Activated T-cell treated with anti-CD3 and anti-CD28 coated beads, Interleukin-2, amount 50 U/mL, for 72 hours (primary cell): ENCODE results near the gene RMND5B. TPM values are rescaled to one million over a fixed set of nuclear protein-coding genes. Genes with fewer than 3 reads are reported as not detected.
"Not testable (repeated sequence)": the region's sequence is repeated elsewhere in the genome, so short reads cannot be mapped to it uniquely, and the experiment has no call there.

Source experiments
- ATAC-seq, 2 donors: fragments of 150-1000 bp; cut with Tn5 transposase; replicated peaks in 1 of 2; 2 replicates each; pipeline ENCODE4 v1.10.0; 2021; ENCODE audit warnings: moderate library complexity in 2 of 2, mild to moderate bottlenecking in 1 of 2
- DNase-seq, 2 donors: peaks; one replicate each; pipeline ENCODE4 v3.0.0; 2021 to 2022; ENCODE audit warnings: mixed read lengths in 1 of 2
- H3K27ac Mint-ChIP-seq: one replicate; pipeline ENCODE4 v1.8.0; 2022; ENCODE audit warnings: mild to moderate bottlenecking, moderate library complexity, mixed read lengths
- H3K27me3 Mint-ChIP-seq: one replicate; pipeline ENCODE4 v1.8.0; 2022; ENCODE audit warnings: low read depth, mixed read lengths
- H3K36me3 Mint-ChIP-seq, 2 donors: one replicate each; pipeline ENCODE4 v1.8.0; 2022; ENCODE audit warnings: mixed read lengths in 2 of 2, mild to moderate bottlenecking in 1 of 2; ENCODE audit not compliant: insufficient read depth in 2 of 2
- H3K4me1 Mint-ChIP-seq: one replicate; pipeline ENCODE4 v1.8.0; 2022; ENCODE audit warnings: low read depth, mixed read lengths
- H3K4me3 Mint-ChIP-seq, 2 donors: one replicate each; pipeline ENCODE4 v1.8.0; 2022; ENCODE audit warnings: mild to moderate bottlenecking in 2 of 2, mixed read lengths in 2 of 2, moderate library complexity in 2 of 2
- H3K9me3 Mint-ChIP-seq, 2 donors: one replicate each; pipeline ENCODE4 v1.8.0; 2022; ENCODE audit warnings: mixed read lengths in 2 of 2
- total RNA-seq, 2 donors: library from RNA; stranded (reverse); gene quantifications; one replicate each; pipeline ENCODE4 v1.2.3, GENCODE V29; 2022

The RMND5B gene
- total RNA-seq, 2 donors from 2014 or later, result 21.5 to 24.5 TPM

DNA sequence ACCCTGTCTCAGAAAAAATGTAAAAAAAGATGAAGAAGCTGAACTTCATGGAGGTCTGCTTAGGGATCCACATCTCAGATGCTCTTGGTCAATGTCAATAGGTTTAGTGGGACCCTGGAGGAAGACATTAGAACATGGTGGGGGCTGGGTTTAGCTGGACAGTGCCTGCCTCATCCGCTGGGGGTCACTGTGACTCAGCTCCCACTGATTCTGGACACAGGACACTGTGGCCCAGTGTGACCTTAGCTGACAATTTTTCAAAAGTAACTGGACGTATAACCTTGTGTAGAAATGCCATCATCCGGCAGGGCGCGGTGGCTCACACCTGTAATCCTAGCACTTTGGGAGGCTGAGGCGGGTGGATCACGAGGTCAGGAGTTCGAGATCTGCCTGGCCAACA, 66.2 kb downstream of the RMND5B start:
- peaks cover 15% of the 10 kb centered on the region for H3K4me1 Mint-ChIP-seq
- ATAC-seq, result no peak

DNA sequence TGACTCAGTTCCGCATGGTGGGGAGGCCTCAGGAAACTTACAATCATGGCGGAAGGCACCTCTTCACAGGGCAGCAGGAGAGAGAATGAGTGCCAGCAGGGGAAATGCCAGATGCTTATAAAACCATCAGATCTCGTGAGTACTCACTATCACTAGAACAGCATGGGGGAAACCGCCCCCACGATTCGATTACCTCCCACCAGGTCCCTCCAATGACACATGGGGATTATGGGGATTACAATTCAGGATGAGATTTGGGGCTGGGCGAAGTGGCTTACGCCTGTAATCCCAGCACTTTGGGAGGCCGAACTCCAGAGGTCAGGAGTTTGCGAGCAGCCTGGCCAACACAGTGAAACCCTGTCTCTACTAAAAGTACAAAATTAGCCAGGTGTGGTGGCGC, 67.3 kb downstream of the RMND5B start:
- peaks cover 10% of the 10 kb centered on the region for H3K4me1 Mint-ChIP-seq
- H3K4me3 Mint-ChIP-seq, ATAC-seq, H3K27ac Mint-ChIP-seq, H3K36me3 Mint-ChIP-seq, DNase-seq, H3K9me3 Mint-ChIP-seq: not testable (repeated sequence)
- peaks cover 13% of the 10 kb centered on the region for H3K27me3 Mint-ChIP-seq

More for the DNA sequence above, 66.2 kb downstream of the RMND5B start:
- peaks cover 0 to 2% of the 10 kb centered on the region in 2 donors for H3K9me3 Mint-ChIP-seq
- no peak overlapping the region for H3K4me3 Mint-ChIP-seq
- H3K36me3 Mint-ChIP-seq, result no peaks in the 10 kb centered on the region
- DNase-seq, result no peak
- H3K27ac Mint-ChIP-seq, result no peak overlapping the region
- H3K27me3 Mint-ChIP-seq, result peaks cover 18% of the 10 kb centered on the region

- H3K27me3 Mint-ChIP-seq, result peaks cover 7% of the 10 kb centered on the region
Observed at GRCh38 chr5:178198706-178199105, 67.9 kb downstream of the RMND5B start.

DNA sequence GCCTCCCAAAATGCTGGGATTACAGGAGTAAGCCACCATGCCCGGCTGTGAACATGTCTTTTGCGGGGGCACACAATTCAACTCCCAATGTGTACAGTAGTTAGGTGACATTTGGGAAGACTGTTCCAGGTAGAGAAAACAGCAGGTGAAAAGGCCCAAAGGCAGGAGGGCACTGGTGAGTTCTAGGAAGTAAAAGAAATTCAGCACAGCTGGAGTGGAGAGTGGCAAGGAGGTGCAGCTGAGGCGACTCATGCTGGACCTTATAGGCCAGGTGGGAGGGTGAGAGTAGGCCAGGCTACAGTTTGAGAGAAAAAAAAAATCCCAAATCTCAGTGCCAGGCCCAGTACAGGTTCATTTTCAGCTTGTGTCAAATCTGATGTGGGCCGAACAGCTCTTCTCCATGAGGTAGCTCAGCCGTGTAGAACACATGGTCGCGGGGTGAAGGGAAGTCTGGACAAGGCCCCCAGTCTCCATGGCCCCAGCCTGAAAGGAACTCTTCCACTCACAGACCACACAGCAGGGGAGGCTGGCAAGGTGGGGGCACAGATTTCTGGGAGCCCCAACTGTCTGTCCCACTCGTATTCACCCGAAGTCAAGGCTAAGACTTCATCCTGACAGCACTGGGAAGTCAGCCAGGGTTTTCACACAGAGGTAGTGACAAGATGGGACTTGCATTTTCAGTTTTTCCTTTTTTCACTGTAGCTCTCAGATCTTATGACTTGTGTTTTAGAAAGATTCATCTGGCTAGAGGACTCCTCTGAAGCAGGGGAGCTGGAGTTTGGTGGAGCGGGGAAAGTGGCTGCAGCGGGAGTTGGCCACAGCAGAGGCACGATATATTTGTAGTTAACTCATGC, 69.0 kb downstream of the RMND5B start:
- H3K4me3 Mint-ChIP-seq, result no peak overlapping the region

More at GRCh38 chr5:178198706-178199105, 67.9 kb downstream of the RMND5B start:
- ATAC-seq (no peak), DNase-seq (no peak)
- peaks cover 7% of the 10 kb centered on the region for H3K4me1 Mint-ChIP-seq
- H3K36me3 Mint-ChIP-seq, result no peaks in the 10 kb centered on the region
- H3K9me3 Mint-ChIP-seq, result peaks cover 0 to 2% of the 10 kb centered on the region in 2 donors
- H3K27ac Mint-ChIP-seq, result no peak overlapping the region
- H3K4me3 Mint-ChIP-seq, result no peak overlapping the region

More for the DNA sequence above, 69.0 kb downstream of the RMND5B start:
- no peak for ATAC-seq
- H3K4me1 Mint-ChIP-seq, result no peaks in the 10 kb centered on the region
- peaks cover 0 to 2% of the 10 kb centered on the region in 2 donors for H3K9me3 Mint-ChIP-seq
- H3K36me3 Mint-ChIP-seq, result peaks cover 3% of the 10 kb centered on the region in 2 donors
- no peak overlapping the region for H3K27ac Mint-ChIP-seq
- H3K27me3 Mint-ChIP-seq, result peaks cover 3% of the 10 kb centered on the region
- DNase-seq, result no peak

Other genes starting within 250 kb of the RMND5B start
- not detected for gene PROP1, start 134.8 kb upstream of the RMND5B start, total RNA-seq
- gene N4BP3, start 17.5 kb upstream of the RMND5B start, total RNA-seq, result 1 to 10 TPM; 5.6 to 6.0 TPM
- gene NHP2, start 22.9 kb downstream of the RMND5B start, total RNA-seq, result 100 to 1,000 TPM; 112 to 122 TPM
- not detected for gene GMCL2, start 56.4 kb downstream of the RMND5B start, total RNA-seq
- gene HNRNPAB, start 73.5 kb downstream of the RMND5B start, total RNA-seq, result 100 to 1,000 TPM; 196 to 232 TPM
- gene PHYKPL, start 101.8 kb downstream of the RMND5B start, total RNA-seq, result 10 to 100 TPM; 81.7 to 89.7 TPM